Measurements from ENCODE around the gene TBCD.

GRCh38 chr17:82794781-82795482, 43.1 kb downstream of the TBCD start:
- TF ChIP-seq CTCF (IDR thresholded peaks at IDR 0.05): no peak
- no peak for TF ChIP-seq USF1 (CRISPR knock-in tag; IDR thresholded peaks at IDR 0.05)
- no peak for TF ChIP-seq TEAD4 (CRISPR knock-in tag; IDR thresholded peaks at IDR 0.05)
- no peak for TF ChIP-seq CREB1 (CRISPR knock-in tag; IDR thresholded peaks at IDR 0.05)
- no peak for TF ChIP-seq SMAD3 (CRISPR knock-in tag; IDR thresholded peaks at IDR 0.05; ENCODE audit: borderline replicate concordance)
- no peak for TF ChIP-seq ZNF532 (CRISPR knock-in tag; IDR thresholded peaks at IDR 0.05; ENCODE audit: borderline replicate concordance)
- no peak for TF ChIP-seq ZMAT4 (CRISPR knock-in tag; IDR thresholded peaks at IDR 0.05)
- no peak for TF ChIP-seq ATF2 (CRISPR knock-in tag; IDR thresholded peaks at IDR 0.05; ENCODE audit: borderline replicate concordance, low read depth)
- no peak for TF ChIP-seq ZNF425 (CRISPR knock-in tag; conservative IDR thresholded peaks at IDR 0.05)
- no peak for TF ChIP-seq NR2C2 (CRISPR knock-in tag; IDR thresholded peaks at IDR 0.05)
- no peak for TF ChIP-seq ETV6 (CRISPR knock-in tag; IDR thresholded peaks at IDR 0.05)
- TF ChIP-seq ATF6 (CRISPR knock-in tag; IDR thresholded peaks at IDR 0.05): no peak
